Measurements from ENCODE around the gene CLIC1.

The CLIC1 gene

DNA sequence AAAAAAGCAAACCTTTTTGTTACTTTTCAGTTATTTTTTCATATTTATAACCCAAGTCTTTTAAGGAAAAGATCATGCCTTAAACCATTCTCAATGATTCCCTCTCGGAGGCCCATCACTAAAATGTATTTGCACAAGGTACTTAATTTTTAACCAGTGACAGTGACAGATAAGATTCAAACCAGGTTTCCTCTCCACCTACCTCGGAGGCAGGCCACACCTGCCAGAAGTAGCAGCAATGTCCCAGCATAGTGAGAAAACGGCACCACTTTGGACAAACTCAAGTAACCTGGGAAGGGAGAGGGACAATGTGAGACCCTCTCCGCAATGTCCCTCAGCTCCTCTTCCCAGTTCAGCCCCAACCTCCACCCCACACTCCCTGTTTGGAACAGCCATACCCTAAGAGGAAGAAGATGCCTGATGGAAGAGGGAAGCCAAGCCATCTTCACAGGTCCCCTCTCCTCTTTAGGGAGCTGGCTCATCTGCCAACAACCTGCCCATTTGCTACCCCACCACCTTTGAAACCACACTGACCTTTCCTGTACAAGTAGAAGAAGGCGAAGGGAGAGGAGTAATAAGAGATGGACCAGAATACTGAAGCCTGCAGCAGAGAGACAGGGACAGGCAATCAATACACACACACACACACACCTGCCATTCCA, 35.5 kb downstream of the CLIC1 start:
- no peak for DNase-seq

DNA sequence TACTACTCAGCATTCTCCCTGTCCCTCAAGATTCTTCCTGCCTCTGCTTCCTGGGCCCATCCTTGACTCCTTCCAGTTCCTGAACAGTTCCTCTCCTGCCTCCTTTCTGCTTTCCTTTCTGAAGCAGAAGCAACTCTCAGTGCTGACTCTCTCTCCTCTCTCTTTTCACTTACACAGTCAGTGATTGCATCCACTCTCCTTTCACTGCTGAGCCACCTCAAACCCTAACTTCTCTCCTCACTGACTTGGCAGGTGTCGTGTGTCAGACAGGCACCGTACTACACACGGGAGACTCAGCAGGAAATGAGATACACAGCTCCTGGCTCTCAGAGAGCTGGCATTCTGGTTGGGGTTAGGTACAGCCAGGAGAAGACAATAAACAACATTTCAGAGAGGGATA, 38.8 kb downstream of the CLIC1 start:
- no peak for DNase-seq

GRCh38 chr6:31693535-31693934, 42.8 kb downstream of the CLIC1 start:
- no peak for DNase-seq

- no peak for DNase-seq
These were observed 43.4 kb downstream of the CLIC1 start for GRCh38 chr6:31692886-31693285.

- no peak for DNase-seq
These were observed 44.0 kb downstream of the CLIC1 start for GRCh38 chr6:31692353-31692752.

GRCh38 chr6:31691564-31692108, 44.7 kb downstream of the CLIC1 start:
- DNase-seq, result no peak

GRCh38 chr6:31691078-31691463, 45.3 kb downstream of the CLIC1 start:
- no peak for DNase-seq

GRCh38 chr6:31690231-31691077, 45.9 kb downstream of the CLIC1 start:
- DNase-seq, result no peak

DNA sequence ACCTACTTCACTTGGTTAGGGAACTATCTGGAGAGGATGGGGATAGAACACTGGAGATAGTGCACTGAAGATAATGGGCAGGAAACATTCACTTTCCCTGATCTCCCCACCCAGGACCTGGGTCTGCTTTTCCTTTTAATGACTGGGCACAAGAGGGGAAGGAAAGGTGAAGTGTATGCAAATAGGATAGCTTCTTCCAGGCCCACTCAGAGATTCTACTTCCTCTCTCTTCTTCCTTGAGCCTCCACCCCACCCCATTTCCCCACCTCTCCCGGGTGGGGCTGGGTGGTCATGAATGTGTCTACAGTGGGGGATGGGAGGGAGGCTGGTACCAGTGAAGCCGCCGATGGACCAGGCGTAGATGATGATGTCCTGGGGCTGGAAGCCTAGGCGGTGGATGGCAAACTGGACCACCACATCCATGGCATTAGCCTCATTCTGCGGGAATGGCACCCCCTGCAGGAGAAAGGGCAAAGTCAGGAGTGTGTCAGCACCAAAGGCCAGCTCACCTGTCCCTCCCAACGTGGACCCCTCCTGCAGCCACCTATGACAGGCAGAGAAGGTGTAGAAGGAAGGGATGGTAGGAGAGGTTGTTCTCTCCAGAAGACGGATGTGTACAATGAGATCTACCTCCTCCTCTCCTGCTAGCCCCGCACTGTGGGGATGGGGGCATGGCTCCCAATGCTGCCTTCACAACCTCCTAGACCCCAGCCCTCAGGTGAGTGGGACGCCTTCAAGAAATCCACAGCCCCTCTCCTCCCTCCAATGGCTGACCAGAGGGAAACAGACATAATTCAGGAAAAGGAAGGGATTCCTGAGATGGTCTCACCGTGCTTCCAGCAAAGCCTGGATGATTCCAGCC, 46.9 kb downstream of the CLIC1 start:
- DNase-seq, result no peak

- DNase-seq, result no peak
These were observed 48.3 kb downstream of the CLIC1 start for GRCh38 chr6:31687860-31688693.

- DNase-seq, result no peak
These were observed 49.0 kb downstream of the CLIC1 start for GRCh38 chr6:31687321-31687720.

DNA sequence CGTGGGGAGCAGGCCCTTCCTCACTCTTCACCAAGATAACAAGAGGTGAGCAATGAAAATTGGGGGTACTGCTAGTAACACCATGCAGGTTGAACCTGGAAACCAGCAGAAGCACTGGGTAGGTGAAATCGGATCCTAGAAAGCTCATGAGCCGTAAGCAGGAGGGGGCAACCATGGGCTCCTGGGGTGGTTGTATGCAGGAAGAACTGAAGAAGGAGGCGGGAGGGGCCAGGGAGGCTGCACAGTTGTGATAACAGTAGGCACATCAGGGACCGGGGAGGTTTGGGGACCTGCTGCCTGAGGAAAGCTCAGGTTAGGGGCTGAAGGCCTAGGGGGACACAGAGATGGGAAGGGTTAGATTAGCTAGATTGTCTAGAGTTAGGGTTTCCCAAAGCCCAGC, 49.8 kb downstream of the CLIC1 start:
- DNase-seq, result no peak

DNA sequence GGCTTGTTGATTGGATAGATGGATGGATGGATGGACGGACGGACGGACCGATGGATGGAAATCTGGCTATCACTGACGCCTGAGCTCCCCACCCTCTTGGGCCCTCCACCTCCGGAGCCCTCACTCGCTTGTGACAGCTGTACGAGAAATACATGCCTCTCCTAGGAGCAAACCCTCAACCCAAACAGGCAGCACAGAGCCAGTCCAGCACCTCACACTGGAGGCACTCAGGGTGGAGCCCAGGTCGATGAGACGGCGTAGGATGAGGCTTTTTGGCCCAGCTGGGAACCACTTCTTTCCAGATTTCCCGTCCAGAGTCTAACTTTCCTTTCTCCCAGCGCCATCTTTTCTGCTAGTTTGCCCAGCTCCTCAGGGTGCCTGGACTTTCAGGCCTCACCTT, 52.7 kb downstream of the CLIC1 start:
- no peak for DNase-seq

DNA sequence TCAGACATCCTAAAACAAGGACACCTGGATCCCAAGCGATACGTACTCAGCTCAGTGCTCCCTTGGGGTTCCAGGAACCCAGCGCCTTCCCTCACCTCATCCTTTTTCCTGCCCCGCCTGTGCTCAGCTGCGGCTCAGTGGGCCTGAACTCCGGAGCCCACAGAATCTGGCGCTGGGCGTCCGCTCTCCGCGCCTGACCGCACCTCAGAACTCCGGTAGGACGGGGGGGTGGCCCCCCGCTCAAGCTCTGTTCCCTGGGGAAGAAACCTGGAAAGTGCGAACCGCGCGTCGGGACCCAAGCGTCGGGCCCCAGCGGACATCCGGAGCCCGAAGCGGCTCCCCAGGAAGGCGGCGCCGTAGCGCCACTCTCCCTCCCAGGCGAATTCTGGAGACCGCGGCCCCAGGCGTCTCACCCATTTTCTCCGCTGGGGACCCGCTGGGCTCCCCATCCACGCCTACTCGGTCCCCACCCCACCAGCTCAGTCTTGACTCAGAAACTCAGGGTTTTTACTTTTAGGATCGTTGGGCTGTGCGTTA, 55.1 kb downstream of the CLIC1 start:
- peak; percentile 23 to 32 for DNase-seq
